Pancreas (tissue), 10 donors: Measurements from ENCODE around the gene FH. TPM values are rescaled to one million over a fixed set of nuclear protein-coding genes. Genes with fewer than 3 reads are reported as not detected.
A peak's percentile ranks its signal among the peaks of the same experiment; 100 is the strongest.

Experiments
- ATAC-seq, 4 donors: fragments of 200-7000 bp; cut with Tn5 transposase; one replicate each; pipeline versions ENCODE4 v1.8.0 to v1.9.1; 2020; ENCODE audit warnings: mild to moderate bottlenecking in 4 of 4, moderate library complexity in 4 of 4
- DNase-seq, 6 donors: peaks; one replicate each; pipeline ENCODE4 v3.0.0-alpha.2; 2020
- FAIRE-seq: peaks from 2 replicates; lab custom pipeline; 2012; peaks lifted over from hg19 to GRCh38; lab: Jason Lieb, UNC
- H3K27ac ChIP-seq, 4 donors: fragments of 200-600 bp; sonication (generic); 1 replicate in 3 of 4; 2 replicates in 1 of 4; pipeline versions ENCODE4 v1.5.0 to v1.8.0; 2020
- H3K27me3 ChIP-seq, 4 donors: fragments of 200-600 bp; one replicate each; pipeline ENCODE4 v1.8.0; 2021
- H3K36me3 ChIP-seq, 3 donors: fragments of 200-600 bp; sonication (generic) in 1 of 3; one replicate each; pipeline versions ENCODE4 v1.5.0 to v1.8.0; 2020 to 2021
- H3K4me1 ChIP-seq, 3 donors: fragments of 200-600 bp; one replicate each; pipeline ENCODE4 v1.8.0; 2021
- H3K4me3 ChIP-seq, 4 donors: fragments of 200-600 bp; sonication (generic) in 2 of 4; one replicate each; pipeline versions ENCODE4 v1.5.0 to v1.8.0; 2020 to 2021
- H3K9me3 ChIP-seq, 4 donors: fragments of 200-600 bp; one replicate each; pipeline ENCODE4 v1.8.0; 2021
- WGBS, 2 donors: extraction: QIAGEN DNeasy Blood & Tissue Kit; methylation state at CpG; one replicate each; pipeline ENCODE4 v1.1.7; 2013; 5-methylcytosine and 5-hydroxymethylcytosine counted together
- intact Hi-C, 3 donors: fragments of 100-400 bp; cut with DNase I; formaldehyde crosslinking; loops; one replicate each; pipeline versions ENCODE4 v1.11.1 to v1.14.2; 2022
- polyA plus RNA-seq, 2 donors: library from polyadenylated mRNA; stranded (reverse); fragments of 200-250 nt; gene quantifications; one replicate each; pipeline ENCODE4 v1.2.3, GENCODE V29; 2013
- total RNA-seq, 6 donors: library from RNA; stranded (reverse); fragmentation: NEBNext Ultra II Directional in 4 of 6; extraction: Animal tissue kit (Norgen Biotek cat#: 25700) in 4 of 6; gene quantifications; one replicate each; pipeline versions ENCODE4 v1.2.1 to v1.2.4, GENCODE V29; 2021 to 2023
- TF ChIP-seq, protein P1 (sequence below), 4 donors: fragments of 200-600 bp; sonication (generic) in 3 of 4; IDR thresholded peaks; one replicate each; pipeline versions ENCODE4 v1.5.0 to v1.8.0; 2021; ENCODE audit warnings: antibody characterized with exemption in 4 of 4
- donor health status: healthy with polysubstance abuse.
- donor health status: DM: no; HTN: no; CAD: no; lungs with moderate emphysema.
- donor health status: DM: no; HTN: no; CAD: no.
- donor health status: control.
- donor health status: control.
- donor health status: Bipolar disorder and iron deficiency.
- donor health status: DM: yes; HTN: yes; CAD: no.
- donor health status: DM: no; HTN: no; CAD: no.
- donor health status: DM: no; HTN: no; CAD: no.
- donor health status: DM: yes; HTN: yes; CAD: no.

Gene FH
- total and polyA plus RNA-seq, 8 donors = 15.1 to 33.5 (median 23.3) TPM

DNA sequence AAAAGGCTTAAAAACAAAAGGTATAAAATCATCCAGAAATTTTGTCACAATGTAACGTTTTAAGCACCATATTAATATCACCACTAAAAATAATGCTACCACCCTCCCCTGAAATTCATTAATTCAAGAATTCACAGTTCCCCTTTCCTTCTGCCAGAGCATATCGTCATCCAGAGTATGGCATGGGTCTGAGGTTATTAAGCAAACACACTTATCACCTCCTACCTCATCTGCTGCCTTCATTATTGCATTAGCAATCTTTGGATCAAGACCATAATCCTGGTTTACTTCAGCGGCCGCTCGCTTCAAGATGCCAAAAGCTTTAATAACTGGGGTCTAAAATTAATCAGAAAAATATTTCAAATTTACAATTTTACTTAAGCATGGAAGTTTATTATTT, 6.2 kb downstream of the FH start:
- H3K4me1 ChIP-seq = peaks cover 0 to 9% (median 4%) of the 10 kb centered on the region in 3 donors
- TF ChIP-seq, protein P1, sequence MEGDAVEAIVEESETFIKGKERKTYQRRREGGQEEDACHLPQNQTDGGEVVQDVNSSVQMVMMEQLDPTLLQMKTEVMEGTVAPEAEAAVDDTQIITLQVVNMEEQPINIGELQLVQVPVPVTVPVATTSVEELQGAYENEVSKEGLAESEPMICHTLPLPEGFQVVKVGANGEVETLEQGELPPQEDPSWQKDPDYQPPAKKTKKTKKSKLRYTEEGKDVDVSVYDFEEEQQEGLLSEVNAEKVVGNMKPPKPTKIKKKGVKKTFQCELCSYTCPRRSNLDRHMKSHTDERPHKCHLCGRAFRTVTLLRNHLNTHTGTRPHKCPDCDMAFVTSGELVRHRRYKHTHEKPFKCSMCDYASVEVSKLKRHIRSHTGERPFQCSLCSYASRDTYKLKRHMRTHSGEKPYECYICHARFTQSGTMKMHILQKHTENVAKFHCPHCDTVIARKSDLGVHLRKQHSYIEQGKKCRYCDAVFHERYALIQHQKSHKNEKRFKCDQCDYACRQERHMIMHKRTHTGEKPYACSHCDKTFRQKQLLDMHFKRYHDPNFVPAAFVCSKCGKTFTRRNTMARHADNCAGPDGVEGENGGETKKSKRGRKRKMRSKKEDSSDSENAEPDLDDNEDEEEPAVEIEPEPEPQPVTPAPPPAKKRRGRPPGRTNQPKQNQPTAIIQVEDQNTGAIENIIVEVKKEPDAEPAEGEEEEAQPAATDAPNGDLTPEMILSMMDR (IDR thresholded peaks at IDR 0.05) = no peak
- H3K27me3 ChIP-seq = no peaks in the 10 kb centered on the region
- intact Hi-C loops = no loop called here
- 77 to 81% methylated on average over 5 of the region's 5 CpGs for WGBS, 2 donors
- H3K36me3 ChIP-seq = peaks cover 0 to 29% (median 6%) of the 10 kb centered on the region in 3 donors
- H3K27ac ChIP-seq = no peak overlapping the region
- no peak for DNase-seq
- H3K4me3 ChIP-seq = no peak overlapping the region
- no peaks in the 10 kb centered on the region for H3K9me3 ChIP-seq
- FAIRE-seq = no peak
- ATAC-seq = no peak

DNA sequence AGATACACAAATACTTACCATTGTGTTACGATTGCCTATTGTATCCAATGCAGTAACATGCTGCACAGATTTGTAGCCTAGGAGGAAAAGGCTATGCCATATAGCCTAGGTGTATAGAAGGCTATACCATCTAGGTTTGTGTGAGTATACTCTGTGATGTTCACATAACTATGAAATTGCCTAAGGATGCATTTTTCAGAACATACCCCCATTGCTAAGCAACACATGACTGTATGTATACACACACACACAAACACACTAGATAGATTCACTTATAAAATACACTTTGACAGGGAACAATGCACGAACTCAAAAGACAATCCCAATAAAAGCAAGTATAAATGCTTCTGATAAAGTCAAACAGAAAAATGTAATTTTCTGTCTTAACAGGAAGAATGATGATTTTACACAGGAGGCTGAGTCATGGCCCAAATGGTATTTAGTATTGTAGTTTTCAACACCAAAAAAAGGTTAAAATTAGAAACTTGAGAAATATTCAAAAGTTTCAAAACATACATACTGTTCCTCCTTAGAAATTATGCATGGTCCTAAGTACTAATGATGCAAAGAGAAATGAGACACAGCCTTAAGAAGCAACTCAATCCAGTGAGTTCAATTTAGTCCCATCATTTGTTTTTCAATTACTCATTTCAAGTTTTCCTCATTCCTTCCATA, 12.2 kb downstream of the FH start:
- intact Hi-C loops = no loop called here
- no peak for DNase-seq
- Histone ChIP-seq H3K27me3 (no peaks in the 10 kb centered on the region), H3K4me3 (no peak overlapping the region), H3K9me3 (no peaks in the 10 kb centered on the region), H3K27ac (no peak overlapping the region), H3K4me1 (no peaks in the 10 kb centered on the region), H3K36me3 (peaks cover 7 to 63% (median 18%) of the 10 kb centered on the region in 3 donors)
- TF ChIP-seq, protein P1 (IDR thresholded peaks at IDR 0.05) = no peak
- no peak for ATAC-seq
- no peak for FAIRE-seq
- 78 to 90% methylated on average over 2 of the region's 2 CpGs for WGBS, 2 donors

DNA sequence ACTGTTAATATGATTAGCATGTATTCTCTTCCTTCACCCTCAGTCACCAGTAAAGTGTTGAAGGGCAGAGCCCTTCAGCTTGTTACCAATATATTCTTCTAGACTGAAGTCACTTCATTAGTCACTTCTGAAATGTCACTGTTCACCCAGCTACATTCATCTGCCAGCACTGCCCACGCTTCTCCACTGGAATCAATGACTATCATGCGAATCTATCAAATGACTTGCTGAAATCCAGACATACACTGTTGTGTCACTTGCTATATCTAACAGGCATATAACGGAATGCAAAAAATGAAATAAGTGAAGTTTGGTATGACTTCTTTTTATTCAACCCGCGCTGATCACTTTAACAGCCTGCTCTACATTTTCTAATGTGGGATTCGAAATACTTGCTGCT, 16.1 kb downstream of the FH start:
- H3K4me3 ChIP-seq = no peak overlapping the region
- ATAC-seq (no peak), DNase-seq (no peak), FAIRE-seq (no peak)
- no peak overlapping the region for H3K27ac ChIP-seq
- intact Hi-C loops = no loop called here
- H3K27me3 ChIP-seq = no peaks in the 10 kb centered on the region
- WGBS, 2 donors = 95 to 96% methylated on average over 6 of the region's 6 CpGs
- no peaks in the 10 kb centered on the region for H3K4me1 ChIP-seq
- no peaks in the 10 kb centered on the region for H3K9me3 ChIP-seq
- TF ChIP-seq, protein P1 (IDR thresholded peaks at IDR 0.05) = no peak
- peaks cover 7 to 40% (median 16%) of the 10 kb centered on the region in 3 donors for H3K36me3 ChIP-seq

DNA sequence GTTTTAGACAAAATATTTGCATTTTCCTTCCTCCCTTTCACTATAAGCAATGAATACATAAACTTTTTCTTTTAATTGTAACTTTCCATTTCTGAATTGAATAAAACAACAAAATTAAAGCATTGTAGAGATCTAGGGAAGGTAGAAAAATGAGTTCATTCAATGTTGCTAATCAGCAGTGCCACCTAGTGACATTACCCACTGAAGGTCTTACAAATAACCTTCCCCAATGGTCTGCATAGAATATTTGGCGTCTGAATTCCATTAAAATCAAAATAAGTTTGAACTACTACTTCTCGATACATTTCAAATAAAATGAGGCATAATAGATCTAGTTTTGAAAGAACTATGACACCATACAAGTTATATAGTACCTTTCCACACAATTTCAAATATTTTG, 19.6 kb downstream of the FH start:
- Histone ChIP-seq H3K36me3 (peaks cover 0 to 52% (median 23%) of the 10 kb centered on the region in 3 donors), H3K27ac (no peak overlapping the region), H3K9me3 (no peaks in the 10 kb centered on the region), H3K4me3 (no peak overlapping the region), H3K27me3 (no peaks in the 10 kb centered on the region), H3K4me1 (no peaks in the 10 kb centered on the region)
- 60 to 80% methylated on average over 2 of the region's 2 CpGs for WGBS, 2 donors
- ATAC-seq (no peak), FAIRE-seq (no peak), DNase-seq (no peak)
- intact Hi-C loops = no loop called here
- TF ChIP-seq, protein P1 (IDR thresholded peaks at IDR 0.05) = peak in 1 of 4 donors; percentile 9

- ATAC-seq (no peak), FAIRE-seq (no peak), DNase-seq (no peak)
- Histone ChIP-seq H3K9me3 (no peaks in the 10 kb centered on the region), H3K36me3 (peaks cover 0 to 34% (median 7%) of the 10 kb centered on the region in 3 donors), H3K4me3 (no peak overlapping the region), H3K27ac (no peak overlapping the region), H3K27me3 (no peaks in the 10 kb centered on the region), H3K4me1 (no peaks in the 10 kb centered on the region)
- TF ChIP-seq, protein P1 (IDR thresholded peaks at IDR 0.05) = no peak
- WGBS, 2 donors = 94 to 97% methylated on average over 5 of the region's 5 CpGs
- intact Hi-C loops = no loop called here
Observed at GRCh38 chr1:241495741-241496140, 23.8 kb downstream of the FH start.
